GM19351 (cell line): ENCODE measurements around the gene MDM4.
A peak's percentile ranks its signal among the peaks of the same experiment; 100 is the strongest.

Source experiments
- ATAC-seq: cut with Tn5 transposase; IDR thresholded peaks from one replicate; pipeline ENCODE4 v1.9.1; 2021; ENCODE audit warnings: mild to moderate bottlenecking, moderate library complexity; ENCODE audit not compliant: unreplicated experiment

MDM4 gene

GRCh38 chr1:204491655-204492054, 24.6 kb upstream of the MDM4 start:
- ATAC-seq: no peak

- ATAC-seq: no peak
Observed at GRCh38 chr1:204493145-204493983, 22.8 kb upstream of the MDM4 start.

- ATAC-seq: peak; percentile 29
Observed at GRCh38 chr1:204493984-204494280, 22.3 kb upstream of the MDM4 start.

- peak; percentile 82 for ATAC-seq
Observed at GRCh38 chr1:204494281-204495077, 21.7 kb upstream of the MDM4 start, which contains the start of gene PIK3C2B. Gene PIK3C2B (minus strand): TSS chr1:204494805. CDS start chr1:204469802, 25,003 bp downstream.

- ATAC-seq: peak; percentile 33
Observed at GRCh38 chr1:204495078-204495753, 21.0 kb upstream of the MDM4 start.

GRCh38 chr1:204495777-204496176, 20.4 kb upstream of the MDM4 start:
- ATAC-seq: no peak

GRCh38 chr1:204498981-204499380, 17.2 kb upstream of the MDM4 start:
- ATAC-seq: no peak

GRCh38 chr1:204499511-204500468, 16.4 kb upstream of the MDM4 start:
- no peak for ATAC-seq

GRCh38 chr1:204502241-204502640, 14.0 kb upstream of the MDM4 start:
- no peak for ATAC-seq

GRCh38 chr1:204503122-204503912, 12.9 kb upstream of the MDM4 start:
- ATAC-seq: no peak

- no peak for ATAC-seq
Observed at GRCh38 chr1:204503913-204504519, 12.2 kb upstream of the MDM4 start.

GRCh38 chr1:204505674-204506200, 10.5 kb upstream of the MDM4 start:
- no peak for ATAC-seq

GRCh38 chr1:204506201-204506968, 9.8 kb upstream of the MDM4 start:
- peak; percentile 80 for ATAC-seq

GRCh38 chr1:204506969-204507316, 9.3 kb upstream of the MDM4 start:
- peak; percentile 61 for ATAC-seq

GRCh38 chr1:204507317-204508105, 8.7 kb upstream of the MDM4 start:
- ATAC-seq: no peak

GRCh38 chr1:204509186-204509635, 7.0 kb upstream of the MDM4 start:
- ATAC-seq: no peak

GRCh38 chr1:204511366-204511765, 4.8 kb upstream of the MDM4 start:
- ATAC-seq: no peak
